Right atrium auricular region (tissue), 2 donors: ENCODE results near the gene CLTA. TPM values are rescaled to one million over a fixed set of nuclear protein-coding genes. Genes with fewer than 3 reads are reported as not detected.
A peak's percentile ranks its signal among the peaks of the same experiment; 100 is the strongest.

Source experiments
- DNase-seq: peaks from one replicate; pipeline ENCODE4 v3.0.0-alpha.2; 2019; ENCODE audit warnings: low spot score
- H3K27ac ChIP-seq, 2 donors: fragments of 200-600 bp; sonication (generic); 1 replicate in 1 of 2; 2 replicates in 1 of 2; pipeline ENCODE4 v1.5.1; 2016 to 2019
- H3K27me3 ChIP-seq, 2 donors: fragments of 200-600 bp; sonication (generic); one replicate each; pipeline versions ENCODE4 v1.5.1 to v1.6.0; 2017 to 2019
- H3K36me3 ChIP-seq: fragments of 200-600 bp; sonication (generic); one replicate; pipeline ENCODE4 v1.5.1; 2016
- H3K4me1 ChIP-seq, 2 donors: fragments of 200-600 bp; sonication (generic); one replicate each; pipeline versions ENCODE4 v1.5.1 to v1.6.0; 2017 to 2019
- H3K4me3 ChIP-seq, 2 donors: fragments of 200-600 bp; sonication (generic); 1 replicate in 1 of 2; 2 replicates in 1 of 2; pipeline ENCODE4 v1.5.1; 2017 to 2019; ENCODE audit warnings: mild to moderate bottlenecking in 1 of 2, moderate library complexity in 1 of 2
- H3K9me3 ChIP-seq, 2 donors: fragments of 200-600 bp; sonication (generic); one replicate each; pipeline ENCODE4 v1.5.1; 2019
- CTCF ChIP-seq, 2 donors: fragments of 200-600 bp; sonication (generic); IDR thresholded peaks; one replicate each; pipeline ENCODE4 v1.5.1; 2019; ENCODE audit warnings: antibody characterized with exemption in 2 of 2
- total RNA-seq, 2 donors: library from RNA; depleted of rRNA; stranded (reverse); fragments of >200 nt; gene quantifications; one replicate each; pipeline ENCODE4 v1.1.0, GENCODE V29; 2016

The CLTA gene
- total RNA-seq, 2 donors from 2014 or later: 67.2 to 87.7 TPM

- Histone ChIP-seq H3K27ac (peak overlapping the region; percentile 37 to 82), H3K27me3 (no peaks in the 10 kb centered on the region), H3K36me3 (peaks cover 52% of the 10 kb centered on the region), H3K9me3 (no peaks in the 10 kb centered on the region), H3K4me1 (peaks cover 0 to 71% of the 10 kb centered on the region in 2 donors), H3K4me3 (no peak overlapping the region)
- no peak for TF ChIP-seq CTCF (IDR thresholded peaks at IDR 0.05)
- no peak for DNase-seq
Observed at GRCh38 chr9:36208521-36209253, 18.0 kb downstream of the CLTA start.

GRCh38 chr9:36210722-36211121, 20.0 kb downstream of the CLTA start:
- Histone ChIP-seq H3K9me3 (no peaks in the 10 kb centered on the region), H3K36me3 (peaks cover 31% of the 10 kb centered on the region), H3K4me1 (peaks cover 0 to 91% of the 10 kb centered on the region in 2 donors), H3K4me3 (no peak overlapping the region), H3K27me3 (no peaks in the 10 kb centered on the region), H3K27ac (peak overlapping the region in 1 of 2 donors; percentile 41)
- no peak for TF ChIP-seq CTCF (IDR thresholded peaks at IDR 0.05)
- DNase-seq: no peak

GRCh38 chr9:36211510-36211909, 20.8 kb downstream of the CLTA start:
- H3K27me3 ChIP-seq: no peaks in the 10 kb centered on the region
- peaks cover 24% of the 10 kb centered on the region for H3K36me3 ChIP-seq
- H3K4me1 ChIP-seq: peaks cover 0 to 96% of the 10 kb centered on the region in 2 donors
- peak overlapping the region; percentile 17 to 41 for H3K27ac ChIP-seq
- H3K4me3 ChIP-seq: no peak overlapping the region
- no peak for DNase-seq
- TF ChIP-seq CTCF (IDR thresholded peaks at IDR 0.05): no peak
- no peaks in the 10 kb centered on the region for H3K9me3 ChIP-seq

- Histone ChIP-seq H3K36me3 (peaks cover 23% of the 10 kb centered on the region), H3K9me3 (no peaks in the 10 kb centered on the region), H3K27ac (peak overlapping the region in 1 of 2 donors; percentile 21), H3K27me3 (no peaks in the 10 kb centered on the region), H3K4me3 (no peak overlapping the region), H3K4me1 (peaks cover 0 to 82% of the 10 kb centered on the region in 2 donors)
- TF ChIP-seq CTCF (IDR thresholded peaks at IDR 0.05): no peak
- no peak for DNase-seq
Observed at GRCh38 chr9:36213387-36213786, 22.7 kb downstream of the CLTA start.

- Histone ChIP-seq H3K4me1 (peaks cover 0 to 76% of the 10 kb centered on the region in 2 donors), H3K27ac (peak overlapping the region in 1 of 2 donors; percentile 21), H3K9me3 (no peaks in the 10 kb centered on the region), H3K4me3 (no peak overlapping the region), H3K27me3 (no peaks in the 10 kb centered on the region), H3K36me3 (peaks cover 27% of the 10 kb centered on the region)
- TF ChIP-seq CTCF (IDR thresholded peaks at IDR 0.05): no peak
- DNase-seq: no peak
Observed at GRCh38 chr9:36213989-36214388, 23.3 kb downstream of the CLTA start.
